HG03442 (cell line): ENCODE results near the gene NNMT.

ENCODE experiments used
- ATAC-seq: cut with Tn5 transposase; IDR thresholded peaks from one replicate; pipeline ENCODE4 v1.9.1; 2021; ENCODE audit warnings: mild to moderate bottlenecking, moderate library complexity; ENCODE audit not compliant: unreplicated experiment

NNMT gene

GRCh38 chr11:114262681-114263512 lies 33.3 kb upstream of the NNMT start:
- ATAC-seq = no peak

GRCh38 chr11:114263513-114264170 lies 32.6 kb upstream of the NNMT start:
- no peak for ATAC-seq

GRCh38 chr11:114264381-114264780 lies 31.8 kb upstream of the NNMT start:
- no peak for ATAC-seq

GRCh38 chr11:114265122-114265878 lies 30.9 kb upstream of the NNMT start:
- ATAC-seq = no peak

GRCh38 chr11:114269498-114269897 lies 26.7 kb upstream of the NNMT start:
- no peak for ATAC-seq

- ATAC-seq = no peak
Observed at GRCh38 chr11:114270531-114271270, 25.5 kb upstream of the NNMT start.

GRCh38 chr11:114271316-114271715 lies 24.9 kb upstream of the NNMT start:
- no peak for ATAC-seq

GRCh38 chr11:114272311-114272710 lies 23.9 kb upstream of the NNMT start:
- ATAC-seq = no peak

GRCh38 chr11:114273071-114273470 lies 23.1 kb upstream of the NNMT start:
- ATAC-seq = no peak

- ATAC-seq = no peak
Observed at GRCh38 chr11:114273890-114274635, 22.1 kb upstream of the NNMT start.

- no peak for ATAC-seq
Observed at GRCh38 chr11:114274637-114275036, 21.6 kb upstream of the NNMT start.

- no peak for ATAC-seq
Observed at GRCh38 chr11:114275280-114275679, 20.9 kb upstream of the NNMT start.

GRCh38 chr11:114276077-114276476 lies 20.1 kb upstream of the NNMT start:
- no peak for ATAC-seq

- no peak for ATAC-seq
Observed at GRCh38 chr11:114277637-114278341, 18.4 kb upstream of the NNMT start.

GRCh38 chr11:114278342-114279065 lies 17.7 kb upstream of the NNMT start:
- ATAC-seq = no peak

GRCh38 chr11:114279792-114280546 lies 16.2 kb upstream of the NNMT start:
- no peak for ATAC-seq

- no peak for ATAC-seq
Observed at GRCh38 chr11:114280696-114281095, 15.5 kb upstream of the NNMT start.

GRCh38 chr11:114281388-114281956 lies 14.7 kb upstream of the NNMT start:
- no peak for ATAC-seq
